Ishikawa (cell line): Measurements from ENCODE around the gene ABCB6.

Experiments used
- CEBPB ChIP-seq: IDR thresholded peaks from 2 replicates; pipeline ENCODE4 v1.6.1; 2012
- CREB1 ChIP-seq: IDR thresholded peaks from 2 replicates; pipeline ENCODE4 v1.6.1; 2012; ENCODE audit warnings: low read depth
- EP300 ChIP-seq: IDR thresholded peaks from 2 replicates; pipeline ENCODE4 v1.6.1; 2012; ENCODE audit warnings: borderline replicate concordance
- MAX ChIP-seq: IDR thresholded peaks from 2 replicates; pipeline ENCODE4 v1.6.1; 2012
- NFIC ChIP-seq: IDR thresholded peaks from 2 replicates; pipeline ENCODE4 v1.6.1; 2012
- RAD21 ChIP-seq: IDR thresholded peaks from 2 replicates; pipeline ENCODE4 v1.6.1; 2012; ENCODE audit warnings: low read depth
- TAF1 ChIP-seq: IDR thresholded peaks from 2 replicates; pipeline ENCODE4 v1.6.1; 2012; ENCODE audit warnings: low read depth, mild to moderate bottlenecking
- USF1 ChIP-seq: IDR thresholded peaks from 2 replicates; pipeline ENCODE4 v1.6.1; 2012
- YY1 ChIP-seq: IDR thresholded peaks from 2 replicates; pipeline ENCODE4 v1.6.1; 2012; ENCODE audit warnings: low read depth

GRCh38 chr2:219268294-219268693 lies 49.5 kb upstream of the ABCB6 start:
- no peak for TF ChIP-seq USF1
- no peak for TF ChIP-seq RAD21
- no peak for TF ChIP-seq CEBPB
- no peak for TF ChIP-seq CREB1
- no peak for TF ChIP-seq TAF1
- no peak for TF ChIP-seq YY1
- no peak for TF ChIP-seq MAX
- TF ChIP-seq EP300, result peak; percentile 58; the same call in 1 of the 2 replicates
- peak; percentile 53 for TF ChIP-seq NFIC
